ENCODE results near the gene MAL.

The MAL gene

GRCh38 chr2:95060446-95061118 is 35.1 kb downstream of the MAL start:
- peak in 20 of 58 donors; percentile 29 to 71 (median 52) for DNase-seq

GRCh38 chr2:95061119-95061512 is 35.6 kb downstream of the MAL start:
- no peak for DNase-seq

DNA sequence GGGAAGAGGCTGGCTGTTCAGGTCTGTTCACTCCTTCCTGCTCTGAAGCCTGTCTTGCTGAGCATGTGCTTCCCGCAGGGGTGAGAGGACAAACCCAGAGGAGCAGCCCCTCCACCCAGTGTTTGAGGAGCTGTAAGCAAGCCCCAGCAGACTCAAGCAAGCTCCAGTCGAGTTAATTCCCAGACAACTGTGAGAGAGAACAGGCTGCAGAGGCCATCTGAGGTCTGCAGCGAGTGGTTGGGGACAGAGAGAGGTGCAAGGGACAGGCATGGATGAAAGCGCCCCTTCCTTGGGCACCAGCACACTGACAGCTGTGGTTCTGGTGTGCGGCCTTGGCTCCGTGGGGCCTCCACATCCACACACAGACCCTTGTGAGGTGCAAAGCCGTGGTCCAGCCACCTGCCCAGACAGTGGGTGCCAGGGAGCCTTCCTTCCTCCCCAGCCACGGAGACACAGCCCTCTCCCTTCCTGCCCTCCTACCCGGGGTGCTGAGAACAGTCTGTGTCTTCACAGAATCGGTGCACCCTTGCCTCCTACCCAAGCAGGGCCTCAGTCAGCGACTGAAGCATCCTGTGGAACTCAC is 36.2 kb downstream of the MAL start:
- no peak for DNase-seq

- no peak for DNase-seq
Measured at GRCh38 chr2:95062242-95063085, 37.0 kb downstream of the MAL start.

GRCh38 chr2:95063086-95063958 is 37.8 kb downstream of the MAL start:
- no peak for DNase-seq

- no peak for DNase-seq
Measured at GRCh38 chr2:95068256-95068655, 42.7 kb downstream of the MAL start.

- no peak for DNase-seq
Measured at GRCh38 chr2:95069465-95069864, 44.0 kb downstream of the MAL start.

DNA sequence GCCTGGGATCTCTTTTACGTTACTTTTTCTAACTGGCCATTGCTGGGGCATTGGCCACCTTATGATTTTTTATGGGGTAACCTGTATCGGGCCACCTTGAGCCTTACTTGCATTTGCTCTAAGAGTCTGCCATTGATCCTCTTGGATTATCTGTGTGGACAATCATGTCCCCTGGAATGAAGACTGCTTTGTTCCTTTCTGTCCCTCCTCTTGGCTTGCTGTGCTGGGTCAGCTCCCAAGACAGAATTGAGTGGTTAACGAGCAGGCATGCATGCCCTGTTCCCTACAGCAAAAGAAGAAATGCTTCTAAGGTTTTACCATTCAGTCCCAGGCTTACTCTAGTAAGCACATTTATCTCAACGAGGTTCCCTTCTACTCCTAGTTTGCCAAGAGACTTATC is 46.3 kb downstream of the MAL start:
- DNase-seq, result peak in 3 of 58 donors; percentile 39 to 49 (median 39)

DNA sequence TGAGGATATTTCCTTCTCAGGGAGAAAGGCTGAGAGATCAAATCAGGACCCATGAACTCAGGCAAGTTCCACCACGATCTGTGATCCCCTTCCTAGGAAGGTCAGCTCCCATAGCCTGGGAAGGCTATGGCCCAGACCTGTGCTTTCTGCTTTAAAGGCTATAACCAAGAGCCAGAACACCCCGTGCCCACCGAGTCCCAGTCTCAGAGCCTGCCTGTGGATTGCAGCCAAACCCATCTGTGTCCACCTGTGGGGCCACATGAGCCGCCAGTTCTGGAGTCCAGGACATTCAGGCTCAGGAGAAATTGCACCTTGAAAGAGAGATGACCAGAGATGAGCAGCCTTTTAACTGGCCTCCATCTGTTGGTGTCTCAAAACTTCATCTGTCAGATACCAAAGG is 46.9 kb downstream of the MAL start:
- no peak for DNase-seq

DNA sequence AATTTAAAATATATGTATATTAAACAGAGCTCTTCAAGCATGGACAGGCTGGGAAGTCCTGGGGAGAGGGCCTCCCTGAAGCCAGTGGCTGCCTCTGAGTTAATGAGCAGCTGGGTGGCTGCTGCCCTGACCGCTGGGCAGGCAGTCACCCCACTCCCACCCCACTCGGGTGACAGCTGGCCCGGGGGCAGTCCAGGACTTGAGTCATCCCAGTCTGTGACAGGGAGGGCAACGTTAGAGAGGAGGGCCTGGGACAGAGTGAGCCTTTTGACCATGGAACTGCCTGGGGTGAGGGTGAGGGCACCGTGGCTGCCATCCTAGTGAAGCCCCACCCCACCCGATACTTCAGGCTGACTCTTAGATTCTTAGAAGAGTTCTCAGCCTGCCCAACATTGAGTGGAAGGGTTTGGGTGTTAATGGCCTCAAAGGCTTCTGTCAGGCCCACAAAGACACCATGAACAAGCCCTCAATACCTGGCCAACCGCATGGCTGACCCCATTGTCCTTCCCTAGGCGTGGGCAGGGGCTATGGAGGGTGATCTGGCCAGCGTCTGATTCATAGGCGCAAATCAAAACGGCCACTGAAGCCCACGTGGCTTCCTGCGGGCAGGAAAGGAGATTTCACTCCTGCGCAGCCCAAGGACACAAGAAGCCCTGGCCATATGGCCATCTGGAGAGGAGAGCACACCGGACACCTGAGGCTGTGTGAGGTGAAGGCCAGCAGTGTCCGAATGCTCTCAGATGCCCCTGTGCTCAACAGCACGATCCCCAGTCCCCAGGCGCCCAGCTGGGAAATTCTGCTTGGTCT is 48.6 kb downstream of the MAL start:
- DNase-seq, result peak in 41 of 58 donors; percentile 36 to 90 (median 70)

- DNase-seq, result no peak
Measured at GRCh38 chr2:95074663-95075439, 49.3 kb downstream of the MAL start.

- no peak for DNase-seq
Measured at GRCh38 chr2:95075440-95076132, 50.1 kb downstream of the MAL start.

DNA sequence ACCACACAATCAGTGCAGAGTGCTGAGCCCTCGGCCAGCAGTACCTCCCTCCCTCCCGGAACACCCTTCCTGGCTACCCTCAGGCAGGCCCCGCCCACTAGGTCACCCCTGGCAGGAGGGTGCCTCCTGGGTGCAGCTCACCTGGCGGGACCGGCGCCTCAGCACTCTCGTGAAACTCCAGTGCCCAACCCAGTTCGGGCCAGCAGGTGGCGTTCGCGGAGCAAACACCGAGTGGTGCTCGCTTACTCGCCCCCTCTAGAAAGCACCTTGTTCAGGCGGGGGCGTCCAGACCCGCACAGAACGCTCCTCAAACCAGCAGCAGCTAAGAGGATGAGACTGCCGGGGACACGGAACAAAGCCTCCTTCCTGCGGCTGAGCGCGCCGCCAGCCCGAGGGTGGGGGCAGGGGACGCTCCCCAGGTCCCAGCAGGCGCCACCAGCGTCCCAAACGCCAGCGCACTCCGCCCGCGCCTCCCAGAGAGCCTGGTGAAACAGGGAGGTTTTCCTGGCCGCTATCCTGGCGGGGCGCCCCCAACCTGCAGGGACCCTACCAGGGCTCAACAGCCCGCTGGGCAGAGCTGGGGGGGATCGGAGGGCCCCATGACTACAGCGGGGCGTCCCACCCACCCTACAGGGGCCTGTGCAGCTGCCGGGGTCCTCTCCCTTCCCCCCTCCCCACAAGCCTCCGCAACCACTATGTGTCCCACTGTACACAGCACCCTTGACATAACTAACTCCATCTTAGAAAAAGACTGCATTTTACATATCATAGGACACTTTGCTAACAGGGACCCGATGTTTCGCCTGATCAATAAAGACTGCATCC is 51.4 kb downstream of the MAL start:
- peak in 46 of 58 donors; percentile 30 to 87 (median 66) for DNase-seq

DNA sequence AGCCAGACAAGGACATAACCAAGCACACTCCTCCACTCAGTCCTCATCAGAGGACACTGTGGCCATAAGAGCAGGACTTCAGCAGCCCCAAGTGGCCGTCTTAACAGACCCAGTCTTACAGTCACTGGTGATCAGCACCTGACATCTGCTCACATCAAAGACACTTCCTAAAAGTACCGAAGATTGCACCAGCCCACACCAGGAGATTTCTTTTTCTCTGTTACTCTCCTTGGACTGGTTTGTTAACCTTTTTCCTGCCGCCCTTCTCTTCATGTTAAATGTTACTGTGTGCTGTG is 52.0 kb downstream of the MAL start:
- DNase-seq, result peak in 8 of 58 donors; percentile 39 to 70 (median 52)

DNA sequence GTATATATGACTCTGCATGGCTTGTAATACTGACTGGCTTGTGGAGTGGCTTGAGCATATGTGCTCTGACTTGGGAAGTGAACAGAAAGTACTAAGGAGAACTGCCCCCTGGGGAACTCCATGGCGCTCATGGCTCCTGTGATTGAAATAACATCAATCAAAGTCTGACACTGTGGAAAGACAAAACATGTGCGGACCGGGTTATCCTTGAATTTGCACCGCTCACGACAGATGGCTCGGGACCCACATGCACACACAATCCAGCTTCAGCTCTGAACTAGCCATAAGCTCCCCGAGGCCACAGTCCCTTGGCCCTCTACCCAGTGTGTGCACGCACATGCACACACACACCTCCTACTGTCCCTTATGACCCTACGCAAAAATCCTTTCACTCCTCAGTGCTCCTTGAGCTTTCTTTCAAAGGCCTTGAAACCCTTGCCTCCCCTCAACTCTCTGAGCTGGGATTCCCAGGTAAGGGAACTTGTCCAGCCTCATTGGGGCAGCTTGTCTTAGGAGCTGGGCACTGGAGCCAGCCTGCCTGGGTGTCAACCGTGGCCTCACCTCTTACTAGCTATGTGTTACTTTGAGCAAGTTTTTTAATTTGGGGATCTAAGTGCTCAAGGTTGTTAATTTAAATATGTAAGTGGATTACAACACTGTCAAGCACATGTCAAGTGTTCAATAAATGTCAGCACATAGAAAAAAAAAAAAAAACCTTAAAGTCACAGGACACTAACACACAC is 52.5 kb downstream of the MAL start:
- no peak for DNase-seq

GRCh38 chr2:95079199-95079683 is 53.7 kb downstream of the MAL start:
- peak in 1 of 58 donors; percentile 42 for DNase-seq

GRCh38 chr2:95082477-95082876 is 57.0 kb downstream of the MAL start:
- DNase-seq, result no peak
